SKM-1 treated with dmso at 0.1 percent for 144 hours (cell line): Measurements from ENCODE around the gene SEZ6L2.
"Not testable (repeated sequence)": the region's sequence is repeated elsewhere in the genome, so short reads cannot be mapped to it uniquely, and the experiment has no call there.

Experiments used
- DNase-seq: peaks from one replicate; lab custom pipeline; 2025; ENCODE audit not compliant: unreplicated experiment; lab: John Stamatoyannopoulos, UW

The SEZ6L2 gene

DNA sequence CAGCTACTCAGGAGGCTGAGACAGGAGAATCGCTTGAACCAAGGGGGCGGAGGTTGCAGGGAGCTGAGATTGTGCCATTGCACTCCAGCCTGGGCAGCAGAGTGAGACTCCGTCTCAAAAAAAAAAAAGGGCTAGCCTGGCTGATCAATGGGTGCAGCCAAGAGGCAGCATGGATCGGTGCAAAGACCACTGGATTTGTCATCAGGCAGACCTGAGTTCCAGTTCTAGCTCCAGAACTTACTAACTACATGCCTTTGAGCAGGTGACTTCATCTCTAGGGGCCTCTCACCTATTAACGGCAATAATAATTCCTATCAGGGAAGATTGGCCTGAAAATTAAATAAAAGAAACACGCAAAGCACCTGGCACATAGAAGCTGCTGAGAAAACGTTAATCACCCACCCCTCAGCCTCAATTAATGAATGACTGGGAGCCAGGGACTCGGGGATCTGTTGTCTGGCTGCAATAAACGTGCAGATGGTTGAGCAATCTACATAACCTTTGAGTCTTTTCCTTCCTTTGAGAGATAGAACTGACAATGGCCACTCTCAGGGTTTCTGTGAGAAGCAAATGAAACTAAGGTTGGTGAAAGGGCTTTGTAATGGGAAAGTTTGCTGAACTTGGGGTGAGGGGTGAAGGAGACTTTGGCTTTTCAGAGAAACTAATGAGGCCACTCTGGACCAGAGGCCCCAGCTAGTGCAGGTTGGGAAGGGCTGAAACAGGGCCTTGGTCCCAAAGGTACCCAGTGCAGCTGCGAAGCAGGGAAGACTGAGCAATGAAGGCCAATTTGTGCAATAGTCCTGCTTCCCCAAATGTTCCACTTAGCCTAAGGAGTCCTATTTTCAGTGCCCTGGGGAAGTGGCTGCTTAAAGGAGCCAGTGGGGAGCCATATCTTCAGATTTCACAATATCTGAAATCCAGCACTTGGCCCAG, 7.6 kb downstream of the SEZ6L2 start:
- DNase-seq: peak; percentile 50

DNA sequence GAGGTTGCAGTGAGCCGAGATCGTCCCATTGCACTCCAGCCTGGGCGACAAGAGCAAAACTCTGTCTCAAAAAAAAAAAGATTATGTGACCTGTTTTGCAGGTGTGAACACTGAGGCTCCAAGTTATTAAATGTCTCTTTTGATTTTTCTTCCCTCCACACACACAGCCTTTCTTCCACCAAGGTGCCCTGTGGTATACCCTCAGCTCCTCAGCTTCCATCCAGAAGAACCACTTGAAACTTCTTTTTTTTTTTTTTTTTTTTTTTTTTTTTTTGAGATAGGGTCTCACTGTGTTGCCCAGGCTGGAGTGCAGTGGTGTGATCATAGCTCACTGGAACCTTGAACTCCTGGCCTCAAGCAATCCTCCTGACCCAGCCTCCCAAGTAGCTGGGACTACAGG, 10.0 kb downstream of the SEZ6L2 start:
- DNase-seq: not testable (repeated sequence)

DNA sequence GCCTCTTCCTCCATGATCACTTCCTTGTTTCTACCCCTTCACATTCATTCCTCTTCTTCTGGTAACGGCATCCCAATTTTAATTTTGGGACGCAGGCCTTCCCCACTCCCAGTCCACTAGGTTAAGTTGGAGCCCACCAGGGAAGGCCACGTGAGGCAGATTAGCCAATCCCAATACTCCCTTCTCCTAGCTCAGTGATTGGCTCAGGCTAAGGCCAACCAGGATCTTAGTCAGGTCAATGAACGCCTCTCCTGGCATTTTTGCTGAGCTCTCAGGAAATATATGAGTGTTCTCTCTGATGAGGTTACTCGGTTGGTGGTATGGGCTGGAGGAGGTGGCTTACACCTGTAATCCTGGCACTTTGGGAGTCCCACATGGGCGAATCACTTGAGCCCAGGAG, 15.4 kb downstream of the SEZ6L2 start:
- no peak for DNase-seq

DNA sequence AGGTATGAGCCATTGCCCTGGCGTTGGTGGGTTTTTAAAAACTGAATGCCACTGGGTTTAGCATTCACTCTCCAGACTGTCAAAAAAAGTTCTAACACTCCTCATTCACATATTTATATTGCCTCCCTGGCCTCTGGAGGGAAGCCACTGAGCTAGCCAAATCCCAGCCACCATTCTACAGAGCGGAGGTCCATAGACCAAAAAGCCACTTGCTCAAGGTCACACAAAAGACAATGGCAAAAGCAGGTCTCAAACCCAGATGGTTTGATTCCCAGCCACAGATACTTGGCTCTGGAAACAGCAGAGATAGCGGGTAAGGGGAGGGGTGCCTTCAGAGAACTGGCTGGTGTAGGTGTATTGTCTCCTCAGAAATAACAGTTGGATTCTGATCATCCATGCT, 18.3 kb downstream of the SEZ6L2 start:
- no peak for DNase-seq

DNA sequence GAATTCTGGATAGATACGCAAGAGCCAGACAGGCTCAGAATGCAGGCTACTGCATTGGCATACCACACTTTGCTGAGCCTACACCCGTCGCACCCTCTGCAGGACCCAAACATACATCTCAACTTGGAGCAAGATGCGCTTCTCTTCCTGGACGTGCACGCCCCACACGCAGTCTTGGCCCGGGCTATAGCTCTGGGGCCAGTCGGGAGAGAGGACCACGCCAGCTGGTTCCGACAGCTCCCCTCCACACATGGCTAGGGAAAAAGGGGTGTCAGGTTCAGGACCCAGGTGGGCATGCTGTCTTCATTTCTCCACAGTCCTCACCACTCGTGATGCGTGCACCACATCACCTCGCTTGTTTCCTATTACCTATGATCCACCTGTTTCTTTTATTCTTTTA, 21.2 kb downstream of the SEZ6L2 start:
- no peak for DNase-seq

DNA sequence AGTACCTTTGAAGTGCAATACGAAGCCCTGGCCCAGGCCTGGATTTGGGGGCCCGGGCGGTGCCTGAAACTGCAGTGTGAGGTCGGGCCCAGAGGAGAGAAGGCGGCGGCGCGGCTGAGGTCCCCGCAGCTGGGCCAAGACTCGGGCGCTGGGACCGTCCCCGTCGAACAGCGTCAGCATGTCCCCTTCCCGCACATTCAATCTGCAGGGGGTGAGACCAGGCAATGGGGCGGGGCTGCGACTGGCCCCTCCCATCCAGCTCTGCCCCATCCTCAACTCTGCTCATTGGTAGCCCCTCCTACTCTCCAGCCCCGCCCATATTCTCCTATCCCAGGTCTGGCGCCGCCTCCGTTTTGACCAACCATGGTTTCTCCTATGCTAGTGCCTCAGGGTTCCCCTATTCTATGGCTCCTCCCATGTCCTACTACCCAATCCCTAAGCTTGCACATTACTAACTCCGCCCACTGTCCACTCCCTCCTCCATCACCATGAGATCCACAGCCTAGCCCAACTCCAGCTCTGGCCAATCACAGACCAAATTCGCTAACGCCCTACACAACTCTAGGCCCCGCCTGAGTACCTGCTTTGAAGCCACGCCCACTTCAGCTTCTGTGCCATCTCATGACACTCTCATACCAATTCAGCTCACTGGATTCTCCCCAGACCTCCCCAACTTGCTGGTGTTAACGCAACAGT, 21.9 kb downstream of the SEZ6L2 start:
- DNase-seq: peak; percentile 6

DNA sequence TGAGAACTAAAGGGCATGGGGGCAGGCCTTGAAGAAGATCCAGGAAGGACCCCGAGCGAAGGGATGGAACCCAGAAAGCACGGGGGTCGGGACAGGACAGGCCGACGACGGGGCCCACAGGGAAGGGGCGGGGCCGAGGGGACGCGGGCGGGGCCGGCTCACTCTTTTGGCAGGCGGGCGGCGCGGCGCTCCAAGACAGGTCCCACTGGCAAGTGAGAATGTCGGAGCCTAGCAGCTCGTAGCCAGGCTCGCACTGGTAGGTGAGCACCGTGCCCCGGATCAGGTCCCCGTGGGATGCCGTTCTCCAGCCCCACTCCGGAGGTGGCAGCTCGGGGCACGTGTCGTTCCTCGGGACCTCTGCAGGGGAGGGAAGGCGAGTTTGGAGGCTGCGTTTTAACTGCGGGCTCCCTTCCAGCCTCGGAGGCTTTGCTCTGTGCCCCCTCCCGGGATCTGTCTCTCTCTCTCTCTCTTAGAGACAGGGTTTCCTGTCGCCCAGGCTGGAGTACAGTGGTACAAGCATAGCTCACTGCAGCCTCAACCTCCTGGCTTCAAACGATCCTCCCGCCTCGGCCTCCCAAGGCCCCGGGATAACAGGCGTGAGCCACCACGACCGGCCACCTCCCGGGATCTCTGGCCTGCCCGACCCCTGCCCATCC, 22.6 kb downstream of the SEZ6L2 start:
- DNase-seq: no peak

DNA sequence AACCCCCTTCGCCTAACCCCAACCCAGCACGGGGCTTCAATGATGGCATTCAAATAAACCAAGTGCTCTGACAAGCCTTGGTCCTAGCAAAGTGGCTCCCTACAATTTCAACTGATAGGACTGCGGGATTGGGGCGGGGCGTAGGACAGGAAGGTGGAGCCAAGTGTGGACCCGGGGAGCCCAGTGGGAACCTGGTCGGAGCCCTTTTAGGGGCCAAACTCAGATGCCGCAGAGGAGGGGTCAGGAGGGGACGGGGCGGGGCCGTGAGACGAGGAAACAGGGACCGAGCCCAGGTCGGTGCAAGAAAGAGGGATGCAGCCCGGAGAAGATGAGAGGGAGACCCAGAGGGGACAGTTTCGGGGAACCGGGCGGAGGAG, 23.1 kb downstream of the SEZ6L2 start:
- DNase-seq: no peak

DNA sequence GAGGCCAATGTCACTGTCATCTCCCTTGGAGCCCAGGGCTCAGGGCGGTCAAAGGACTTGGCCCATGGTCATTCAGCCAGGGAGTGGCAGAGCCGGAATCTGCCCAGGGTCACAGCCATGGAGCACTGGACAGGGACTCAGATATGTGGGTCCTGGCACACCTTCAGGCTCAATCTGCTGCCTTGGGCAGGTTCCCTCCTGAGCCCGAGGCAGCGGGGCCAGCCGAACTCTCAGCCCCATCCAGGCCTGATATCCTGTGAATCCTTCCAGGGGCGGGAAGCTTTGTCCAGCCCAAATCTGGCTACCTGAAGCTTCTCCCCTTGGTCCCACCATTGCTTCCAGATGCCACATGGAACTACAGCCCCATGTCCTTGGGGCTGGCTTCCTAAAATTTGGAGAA, 24.1 kb downstream of the SEZ6L2 start:
- DNase-seq: no peak

DNA sequence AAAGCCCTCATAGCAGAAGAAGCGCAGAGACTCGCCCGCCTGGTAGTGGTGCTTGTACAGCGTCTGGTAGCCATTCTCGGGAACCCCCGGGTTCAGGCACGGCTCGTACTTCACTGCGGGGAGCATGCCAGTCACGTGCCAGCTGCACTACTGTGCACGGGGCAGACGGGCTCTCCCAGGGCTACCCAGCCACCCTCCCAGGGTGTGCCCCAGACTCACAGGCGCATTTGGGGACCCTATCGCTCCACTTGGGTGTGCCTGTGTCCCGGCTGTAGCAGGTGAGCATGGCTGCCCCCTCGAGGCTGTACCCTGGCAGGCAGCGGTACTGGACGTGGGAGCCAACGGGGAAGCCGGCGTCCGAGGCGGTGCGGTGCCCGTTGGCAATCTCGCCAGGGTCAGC, 26.0 kb downstream of the SEZ6L2 start:
- no peak for DNase-seq

DNA sequence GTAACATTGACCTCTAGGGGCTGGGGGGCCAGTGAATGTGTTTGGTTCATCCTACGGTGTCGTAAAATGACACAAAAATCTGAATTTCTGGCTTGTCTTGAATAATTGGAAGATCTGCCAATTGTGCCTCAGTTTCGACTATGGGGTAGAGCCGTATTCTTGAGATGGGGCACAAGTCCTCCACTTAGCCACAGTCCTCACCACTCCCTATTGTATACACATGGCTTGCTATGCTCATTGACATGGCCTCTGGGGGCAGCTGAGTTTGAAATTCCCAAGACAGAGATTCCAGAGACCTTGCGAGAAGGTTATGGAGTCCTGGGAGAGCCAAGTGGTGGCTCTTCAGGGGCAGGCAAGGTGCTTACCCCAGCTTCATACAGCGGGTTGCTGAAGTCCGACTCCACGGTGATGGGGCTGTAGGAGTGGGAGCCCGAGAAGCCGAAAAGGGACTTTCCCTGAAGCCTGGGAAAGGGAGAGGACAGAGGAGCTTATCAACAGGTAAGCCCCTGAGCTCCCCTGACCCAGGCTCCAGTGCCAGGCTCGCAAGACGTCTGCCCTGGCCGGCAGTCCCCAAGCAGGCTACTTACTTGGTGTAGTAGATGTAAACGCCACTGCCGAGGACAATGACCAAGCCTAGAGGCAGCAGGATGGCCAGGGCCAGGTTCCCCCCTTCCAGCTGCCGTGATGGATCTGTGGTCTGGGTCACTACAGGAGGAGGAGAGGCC, 27.4 kb downstream of the SEZ6L2 start:
- no peak for DNase-seq

DNA sequence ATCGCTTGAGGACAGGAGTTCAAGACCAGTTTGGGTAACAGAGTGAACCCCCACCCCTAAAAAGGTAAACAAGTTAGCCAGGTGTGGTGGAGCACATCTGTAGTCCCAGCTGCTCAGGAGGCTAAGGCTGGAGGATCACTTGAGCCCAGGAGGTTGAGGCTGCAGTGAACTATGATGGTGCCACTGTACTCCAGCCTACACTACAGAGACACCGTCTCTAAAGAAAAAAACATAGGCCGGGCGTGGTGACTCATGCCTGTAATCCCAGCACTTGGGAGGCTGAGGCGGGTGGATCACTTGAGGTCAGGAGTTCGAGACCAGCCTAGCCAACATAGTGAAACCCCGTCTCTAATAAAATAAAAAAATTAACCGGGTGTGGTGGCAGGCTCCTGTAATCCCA, 30.3 kb downstream of the SEZ6L2 start:
- not testable (repeated sequence) for DNase-seq

DNA sequence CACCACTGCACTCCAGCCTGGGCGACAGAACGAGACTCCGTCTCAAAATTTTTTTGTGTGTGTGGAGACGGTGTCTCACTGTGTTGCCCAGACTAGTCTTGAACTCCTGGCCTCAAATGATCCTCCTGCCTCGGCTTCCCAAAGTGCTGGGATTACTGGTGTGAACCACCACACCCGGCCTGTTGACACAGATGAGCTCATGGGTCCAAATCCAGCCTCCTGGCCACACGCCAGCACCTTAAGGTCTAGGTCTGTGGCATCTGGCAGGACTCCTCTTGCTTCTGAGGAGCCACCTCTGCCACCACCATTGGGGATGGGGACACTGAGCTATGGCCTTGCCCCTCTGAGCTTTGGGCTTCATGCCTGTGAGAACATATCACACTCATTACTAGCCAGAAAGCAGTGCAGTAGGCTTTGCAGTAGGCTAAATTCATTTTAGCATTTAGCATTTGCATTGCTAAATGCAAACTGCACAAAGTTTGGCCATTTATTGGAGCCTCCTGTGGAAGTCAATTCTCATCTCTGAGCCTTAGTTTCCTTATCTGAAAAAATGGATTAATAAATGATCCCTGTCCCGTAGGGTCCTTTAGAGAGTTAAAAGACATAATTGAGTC, 30.8 kb downstream of the SEZ6L2 start:
- DNase-seq: no peak

DNA sequence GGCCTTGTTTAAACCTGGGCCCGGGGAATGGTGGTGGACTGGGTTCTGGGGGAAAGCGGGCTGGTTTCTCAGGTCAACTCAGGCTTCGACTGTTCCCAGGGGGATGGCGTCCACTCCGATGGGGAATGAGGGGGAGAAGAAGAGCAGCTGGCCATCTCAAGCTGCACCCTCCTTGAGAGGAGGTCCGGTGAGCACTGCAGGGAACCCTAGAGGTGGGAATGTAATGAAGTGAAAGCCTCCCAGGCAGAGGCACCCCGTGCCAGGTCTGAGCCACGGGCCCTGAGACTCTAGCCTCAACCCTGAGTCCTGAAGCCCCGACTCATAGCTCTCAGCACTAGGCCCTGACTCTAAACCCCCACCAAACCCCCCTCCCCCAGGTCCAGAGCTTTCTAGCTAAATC, 35.1 kb downstream of the SEZ6L2 start:
- no peak for DNase-seq

DNA sequence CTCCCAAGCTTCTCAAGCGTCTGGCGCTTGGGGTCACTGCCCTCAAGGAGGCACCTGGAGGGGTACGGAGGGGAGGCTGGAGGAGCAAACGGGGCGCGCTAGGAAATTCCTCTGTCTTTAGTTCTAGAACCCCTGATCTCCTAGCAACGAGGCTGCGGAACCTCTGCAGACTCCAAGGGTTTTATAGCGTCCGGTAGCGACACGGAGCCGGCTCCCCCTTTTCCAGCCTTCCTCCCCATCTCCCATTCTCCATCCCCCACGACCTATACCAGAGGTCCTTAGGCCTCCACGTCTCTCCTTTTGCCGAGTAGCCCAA, 35.7 kb downstream of the SEZ6L2 start:
- DNase-seq: no peak

DNA sequence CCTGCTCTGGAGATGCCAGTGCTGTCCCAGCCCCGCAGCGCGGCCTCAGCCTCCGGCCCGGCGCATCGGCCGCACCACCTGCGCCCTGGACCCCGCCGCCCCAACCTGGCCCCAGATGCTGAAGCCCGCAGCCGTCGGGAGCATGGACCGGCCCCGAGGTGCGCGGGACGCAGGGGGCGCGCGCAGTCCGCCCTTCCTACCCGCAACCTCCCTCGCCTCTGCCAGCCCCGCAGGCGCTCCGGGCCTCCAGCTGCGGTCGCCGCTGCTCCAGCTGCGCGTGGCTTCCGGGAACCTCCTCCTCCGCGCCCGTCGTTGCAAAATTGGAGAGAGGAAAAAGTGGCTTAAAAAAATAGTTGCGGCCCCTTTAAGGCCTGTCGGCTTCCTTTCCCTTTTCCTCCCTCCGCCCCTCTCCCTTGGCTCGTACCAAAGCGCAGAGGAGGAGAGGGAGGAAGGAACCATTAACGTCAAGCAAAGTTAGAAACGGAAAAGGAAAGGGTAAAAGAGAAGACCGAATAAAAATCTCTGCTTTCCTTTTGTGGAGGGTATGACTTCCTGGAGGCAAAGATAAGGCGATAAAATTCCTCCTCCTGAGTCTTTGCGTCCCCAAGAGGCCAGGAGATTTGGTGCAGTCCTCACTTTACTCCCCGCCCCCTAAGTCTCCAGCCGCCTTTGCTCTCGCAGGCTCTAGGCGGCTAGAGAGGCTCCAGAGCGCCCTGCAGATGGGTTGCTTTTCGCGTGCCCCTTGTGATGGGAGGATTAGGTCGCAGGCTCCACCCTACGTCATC, 36.3 kb downstream of the SEZ6L2 start, which contains the start of gene CDIPT:
Gene CDIPT (minus strand): TSS at position 343 of the 785 bp plus-strand sequence. CDS start 369 bp downstream, outside the sequence.
- peak; percentile 97 for DNase-seq

DNA sequence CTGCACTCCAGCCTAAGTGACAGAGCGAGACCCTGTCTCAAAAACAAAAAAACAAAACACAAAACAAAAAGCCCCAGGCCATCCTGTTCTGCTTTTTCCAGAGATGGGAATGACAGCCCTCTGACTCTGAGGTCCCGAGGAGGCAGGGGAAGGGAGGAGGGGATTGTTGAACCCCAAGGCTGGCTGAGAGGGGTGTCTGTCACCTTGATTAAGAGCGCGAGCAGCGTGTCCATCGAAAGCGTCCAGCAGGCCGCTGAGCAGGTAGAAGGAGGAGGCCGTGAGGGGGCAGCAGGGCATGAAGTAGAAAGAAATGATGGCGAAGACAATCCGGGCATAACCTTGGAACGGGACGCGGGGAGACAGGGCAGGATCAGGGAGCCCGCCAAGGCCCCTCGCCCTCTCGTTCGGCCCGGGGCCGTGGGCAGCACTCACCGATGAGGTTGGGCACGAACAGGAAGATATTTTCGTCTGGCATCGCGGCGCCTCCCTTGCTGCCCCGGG, 36.9 kb downstream of the SEZ6L2 start:
- DNase-seq: no peak

DNA sequence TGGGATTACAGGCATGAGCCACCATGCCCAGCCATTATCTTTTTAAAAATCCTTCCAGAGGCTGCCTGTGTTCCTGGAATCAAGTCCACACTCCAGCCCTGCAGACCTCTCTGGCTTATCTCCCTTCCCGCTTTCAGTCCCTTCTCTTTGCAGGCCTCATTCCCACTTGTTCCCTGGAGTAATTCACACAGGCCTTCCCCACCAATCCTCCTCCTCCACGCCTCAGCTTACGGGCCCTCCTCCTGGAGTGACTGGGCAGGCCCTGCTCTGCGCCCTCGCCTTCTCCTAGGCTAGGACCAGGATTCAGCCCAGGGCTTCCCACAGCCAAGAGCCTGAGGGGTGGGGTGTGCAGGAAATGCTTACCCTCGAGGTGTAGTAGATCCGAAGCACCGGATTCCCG, 39.1 kb downstream of the SEZ6L2 start:
- DNase-seq: no peak

DNA sequence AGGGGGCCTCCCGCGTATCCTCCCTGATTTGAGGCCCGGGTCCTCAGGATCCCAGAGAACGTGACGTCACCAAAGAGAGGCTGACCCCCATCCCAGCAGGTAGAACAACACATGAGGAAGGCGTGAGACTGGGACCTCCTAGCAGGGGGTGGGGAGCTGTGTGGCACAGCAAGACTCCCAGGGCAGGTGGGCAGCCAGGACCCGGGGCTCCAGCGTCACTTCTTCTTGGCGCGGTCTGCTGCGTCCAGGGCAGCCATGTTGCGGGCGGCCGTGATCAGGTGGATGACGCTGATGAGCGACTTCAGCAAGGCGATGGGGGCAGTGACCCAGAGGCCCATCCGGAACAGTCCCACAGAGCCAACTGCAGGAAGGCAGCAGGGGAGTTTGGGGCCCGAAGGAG, 40.4 kb downstream of the SEZ6L2 start:
- no peak for DNase-seq
